ENCODE measurements around the gene USP16. TPM values are rescaled to one million over a fixed set of nuclear protein-coding genes. Genes with fewer than 3 reads are reported as not detected.

USP16 gene
- total RNA-seq, 1 experiment from 2014 or later = 24.6 TPM

GRCh38 chr21:29091033-29091432, 66.6 kb downstream of the USP16 start:
- DNase-seq = peak in 1 of 2 experiments; percentile 67
- Histone ChIP-seq H3F3A (ENCODE audit: insufficient read depth, low read depth) (no peaks in the 10 kb centered on the region), H3K27me3 (ENCODE audit: insufficient read depth, low read depth) (no peaks in the 10 kb centered on the region), H3K9me2 (ENCODE audit: insufficient read depth) (no peaks in the 10 kb centered on the region), H3K4me3 (no peak overlapping the region), H3K4me2 (0 out of 2 replicates have a peak overlapping the region, but pooled peaks have one; percentile 26), H3K79me2 (ENCODE audit: low read depth) (no peaks in the 10 kb centered on the region), H2AFZ (no peak overlapping the region), H4K20me1 (ENCODE audit: insufficient read depth) (no peaks in the 10 kb centered on the region), H3K4me1 (replicated peaks; ENCODE audit: insufficient read depth) (peaks cover 16% of the 10 kb centered on the region), H3K36me3 (ENCODE audit: low read depth) (no peaks in the 10 kb centered on the region), H3K9me3 (ENCODE audit: insufficient read depth, low read depth) (no peaks in the 10 kb centered on the region), H3K27ac (no peak overlapping the region)
- CTCF ChIA-PET = interaction anchor here (0.7 to 1.4 kb wide), 4 partner anchors 222 to 281 kb away, joined by 3 to 5 read pairs (median 4); no protein-coding TSS in a partner anchor
- BruUV-seq (replicated peaks) = no TSS peak
- intact Hi-C loops (cut with micrococcal nuclease; ENCODE audit: unreplicated experiment) = loop anchor here (2.0 kb wide), 3 partner anchors 74 to 758 kb away; partner anchors contain the start of gene BACH1
- POLR2A ChIA-PET (ENCODE audit: unreplicated experiment) = no interaction called here
- TF ChIP-seq EZH2 (IDR thresholded peaks at IDR 0.05; ENCODE audit: low read depth) (no peak), CTCF (conservative IDR thresholded peaks at IDR 0.05) (no peak)

GRCh38 chr21:29092102-29092959, 67.9 kb downstream of the USP16 start:
- intact Hi-C loops (cut with micrococcal nuclease; ENCODE audit: unreplicated experiment) = loop anchor here (1.0 kb wide), 1 partner anchor 256 kb away; no protein-coding TSS in a partner anchor
- no TSS peak for BruUV-seq (replicated peaks)
- no peak overlapping the region for H3K27ac ChIP-seq

More at GRCh38 chr21:29092102-29092959, 67.9 kb downstream of the USP16 start:
- TF ChIP-seq CTCF (conservative IDR thresholded peaks at IDR 0.05) = no peak
- no peak for TF ChIP-seq EZH2 (IDR thresholded peaks at IDR 0.05; ENCODE audit: low read depth)
- Histone ChIP-seq H3K36me3 (ENCODE audit: low read depth) (no peaks in the 10 kb centered on the region), H3K79me2 (ENCODE audit: low read depth) (no peaks in the 10 kb centered on the region), H3K4me3 (no peak overlapping the region), H4K20me1 (ENCODE audit: insufficient read depth) (no peaks in the 10 kb centered on the region), H3K4me1 (replicated peaks; ENCODE audit: insufficient read depth) (peaks cover 16% of the 10 kb centered on the region), H3K9me2 (ENCODE audit: insufficient read depth) (no peaks in the 10 kb centered on the region), H3K27me3 (ENCODE audit: insufficient read depth, low read depth) (no peaks in the 10 kb centered on the region), H3F3A (ENCODE audit: insufficient read depth, low read depth) (no peaks in the 10 kb centered on the region), H3K9me3 (ENCODE audit: insufficient read depth, low read depth) (no peaks in the 10 kb centered on the region), H3K4me2 (no peak overlapping the region), H2AFZ (no peak overlapping the region)
- no peak for DNase-seq
- ChIA-PET POLR2A (ENCODE audit: unreplicated experiment) (no interaction called here), CTCF (interaction anchor here (0.6 to 0.7 kb wide), 2 partner anchors 71 to 247 kb away, joined by 3 to 10 read pairs; no protein-coding TSS in a partner anchor)

Data from PC-9 (cell line).